RPMI8226 (cell line): Measurements from ENCODE around the gene RBM27.
"Not testable (repeated sequence)": the region's sequence is repeated elsewhere in the genome, so short reads cannot be mapped to it uniquely, and the experiment has no call there.

Source experiments
- DNase-seq: peaks from one replicate; pipeline ENCODE4 v3.0.0-alpha.2; 2015

The RBM27 gene

DNA sequence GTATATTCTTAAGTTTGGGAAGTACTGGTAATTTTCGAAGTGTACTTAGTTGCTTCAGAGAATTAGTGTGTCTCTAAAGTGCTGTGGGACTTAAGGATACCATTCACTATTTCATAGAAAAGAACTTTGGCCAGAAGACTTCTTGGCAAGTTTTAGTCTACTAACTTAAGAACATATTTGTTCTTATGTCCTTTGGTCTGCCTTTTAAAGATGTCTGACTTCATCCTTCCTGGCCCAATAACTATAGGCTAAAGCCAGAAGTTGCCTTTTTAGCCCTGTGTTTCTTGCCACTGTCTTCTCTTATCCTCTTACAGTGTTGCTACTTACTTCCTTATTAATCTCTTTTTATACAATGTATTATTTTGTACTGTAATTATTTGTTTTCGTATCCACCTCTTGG is 6.3 kb downstream of the RBM27 start:
- DNase-seq = no peak

DNA sequence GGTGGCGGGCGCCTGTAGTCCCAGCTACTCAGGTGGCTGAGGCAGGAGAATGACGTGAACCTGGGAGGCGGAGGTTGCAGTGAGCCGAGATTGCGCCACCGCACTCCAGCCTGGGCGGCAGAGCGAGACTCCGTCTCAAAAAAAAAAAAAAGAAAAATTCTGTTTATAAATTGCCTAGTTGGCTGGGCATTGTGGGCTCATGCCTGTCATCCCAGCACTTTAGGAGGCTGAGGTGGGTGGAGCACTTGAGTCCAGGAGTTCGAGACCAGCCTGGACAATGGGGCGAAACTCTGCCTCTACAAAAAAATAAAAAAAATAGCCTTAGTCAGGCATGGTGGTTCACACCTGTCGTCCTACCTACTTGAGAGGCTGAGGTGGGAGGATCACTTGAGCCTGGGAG is 7.4 kb downstream of the RBM27 start:
- DNase-seq = not testable (repeated sequence)

DNA sequence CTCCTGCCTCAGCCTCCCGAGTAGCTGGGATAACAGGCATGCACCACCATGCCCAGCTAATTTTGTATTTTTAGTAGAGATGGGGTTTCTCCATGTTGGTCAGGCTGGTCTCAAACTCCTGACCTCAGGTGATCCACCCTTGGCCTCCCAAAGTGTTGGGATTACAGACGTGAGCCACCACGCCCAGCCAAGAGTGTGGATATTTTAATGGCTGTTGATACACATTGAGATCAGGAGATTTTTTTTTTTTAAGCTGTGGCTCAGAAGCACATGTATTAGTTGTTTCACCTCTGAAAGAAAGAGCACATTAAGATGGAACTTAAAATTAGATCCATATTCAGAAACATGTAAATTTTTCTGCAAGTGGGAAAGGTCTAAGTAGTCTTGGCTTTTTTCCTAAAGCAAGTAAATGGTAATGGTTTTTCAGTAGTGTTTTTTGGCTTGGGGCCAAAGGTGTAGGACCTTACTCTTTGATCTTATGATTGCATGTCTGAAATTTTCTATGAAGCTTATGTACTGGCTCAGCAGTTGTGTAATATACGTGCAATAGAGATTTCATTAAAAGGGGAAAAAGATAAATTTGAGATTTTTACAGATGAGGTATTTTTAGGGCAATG is 9.9 kb downstream of the RBM27 start:
- DNase-seq = peak; percentile 20

DNA sequence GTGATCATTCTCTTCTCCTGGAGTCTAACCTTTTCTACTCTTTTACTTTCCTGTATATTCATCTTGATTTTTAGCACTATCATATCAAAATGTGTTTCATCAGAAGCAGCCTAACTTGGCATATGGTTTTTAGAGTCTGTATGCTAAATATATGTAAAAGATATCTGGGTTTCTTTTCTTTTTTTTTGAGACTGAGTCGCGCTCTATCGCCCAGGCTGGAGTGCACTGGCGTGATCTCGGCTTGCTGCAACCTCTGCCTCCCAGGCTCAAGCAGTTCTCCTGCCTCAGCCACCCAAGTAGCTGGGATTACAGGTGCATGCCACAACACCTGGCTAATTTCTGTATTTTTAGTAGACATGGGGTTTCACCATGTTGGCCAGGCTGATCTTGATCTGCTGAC is 11.5 kb downstream of the RBM27 start:
- not testable (repeated sequence) for DNase-seq

DNA sequence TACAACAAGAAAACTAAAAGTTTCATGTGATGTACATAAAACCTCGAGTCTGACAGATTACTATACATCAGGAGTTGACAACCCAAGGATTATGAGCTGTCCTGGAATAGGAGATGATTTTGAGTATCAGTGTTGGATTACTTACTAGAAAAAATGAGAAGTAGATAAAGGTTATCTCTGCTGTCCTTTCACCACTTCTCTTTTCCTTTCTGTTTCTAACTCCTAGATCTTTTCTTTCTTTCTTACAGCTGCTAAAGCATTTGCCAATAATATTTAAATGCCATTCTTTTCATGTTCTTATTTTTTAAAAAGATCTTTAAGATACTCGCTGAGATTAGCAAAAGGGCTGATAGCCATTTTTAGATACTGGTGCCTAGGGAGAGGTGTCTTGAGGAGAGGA is 14.8 kb downstream of the RBM27 start:
- DNase-seq = no peak

DNA sequence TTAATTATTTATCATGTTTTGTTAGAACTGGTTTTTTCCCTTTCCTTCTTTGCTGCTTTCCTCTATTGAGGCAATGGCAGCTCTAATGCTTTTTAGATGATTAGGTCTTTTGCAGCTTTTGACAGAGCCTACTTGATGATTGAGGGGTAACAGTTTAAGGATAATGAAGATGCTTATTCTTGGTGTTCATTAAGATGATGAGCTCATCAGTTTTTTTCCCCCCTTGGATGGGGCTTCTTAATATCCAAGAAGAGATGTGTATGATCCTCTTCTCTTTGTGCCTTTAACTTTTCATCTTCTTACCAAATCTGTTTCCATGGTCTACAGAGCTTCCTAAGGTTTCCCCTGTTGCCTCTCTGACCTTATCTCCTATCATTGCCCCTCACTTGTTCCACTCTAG is 15.8 kb downstream of the RBM27 start:
- DNase-seq = no peak

DNA sequence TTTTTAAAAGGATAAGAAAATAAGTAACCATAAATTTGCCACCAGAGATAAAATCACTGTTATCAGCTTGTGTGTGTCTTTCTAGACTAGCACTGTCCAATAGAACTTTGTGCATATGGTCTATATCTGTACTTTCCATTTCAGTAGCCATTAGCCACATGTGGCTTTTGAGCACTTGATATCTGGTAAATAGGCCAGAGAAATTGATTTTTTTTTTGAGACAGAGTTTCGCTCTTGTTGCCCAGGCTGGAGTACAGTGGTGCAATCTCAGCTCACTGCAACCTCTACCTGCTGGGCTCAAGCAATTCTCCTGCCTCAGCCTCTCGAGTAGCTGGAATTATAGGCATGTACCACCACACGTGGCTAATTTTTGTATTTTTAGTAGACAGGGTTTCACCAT is 17.8 kb downstream of the RBM27 start:
- no peak for DNase-seq

DNA sequence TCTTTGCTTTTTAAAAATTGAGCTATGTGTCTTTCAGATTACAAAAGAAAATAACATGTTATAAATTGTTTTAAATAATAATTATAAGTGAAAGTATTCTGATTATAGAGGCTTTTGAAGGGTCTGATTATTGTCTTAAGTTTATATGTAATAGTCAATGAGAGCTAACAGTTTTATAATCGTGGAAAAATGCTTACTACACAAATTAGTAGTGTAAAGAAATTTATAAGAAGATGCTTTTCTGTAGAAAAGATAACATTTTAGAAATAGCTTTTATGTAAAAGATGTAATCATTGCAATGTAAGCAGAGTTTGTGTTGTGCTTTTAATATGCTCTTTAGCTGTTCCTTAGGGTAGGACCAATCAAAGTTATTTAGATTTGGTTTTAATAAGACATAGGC is 18.6 kb downstream of the RBM27 start:
- no peak for DNase-seq

DNA sequence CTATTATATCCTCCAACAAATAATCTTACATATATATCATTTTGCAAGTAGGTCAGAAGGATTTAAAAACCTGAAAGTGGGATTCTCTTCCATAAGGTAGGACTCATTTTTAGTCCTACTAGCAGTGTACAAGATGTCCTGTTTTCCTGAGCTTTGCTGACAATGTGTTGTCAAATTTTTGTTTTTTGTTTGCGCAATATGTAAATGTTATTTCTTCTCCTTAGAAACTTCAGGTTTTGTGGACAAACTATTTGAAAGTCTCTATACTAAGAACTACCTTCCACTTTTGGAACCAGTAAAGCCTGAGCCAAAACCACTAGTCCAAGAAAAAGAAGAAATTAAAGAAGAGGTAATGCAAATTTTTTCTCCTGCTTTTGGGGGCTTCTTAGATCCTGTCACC is 19.8 kb downstream of the RBM27 start:
- DNase-seq = no peak

DNA sequence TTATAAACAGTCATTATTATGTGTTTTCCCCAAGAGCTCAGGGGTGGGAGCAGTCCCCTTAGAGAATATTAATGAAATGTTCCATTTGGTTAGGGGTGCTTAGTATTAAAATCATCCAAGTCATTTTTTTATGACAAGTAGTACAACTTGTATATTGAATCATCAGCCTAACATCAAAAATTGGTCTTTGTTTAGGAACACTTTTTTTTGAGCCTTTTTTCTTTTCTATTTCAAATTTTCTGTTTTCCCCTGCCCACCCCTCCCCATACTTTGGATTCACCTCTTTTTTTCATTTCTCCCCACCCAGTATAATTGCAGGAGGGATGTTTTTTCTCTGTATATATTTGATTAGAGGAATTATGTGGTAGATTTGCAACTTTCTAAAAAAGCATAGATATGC is 25.8 kb downstream of the RBM27 start:
- no peak for DNase-seq

DNA sequence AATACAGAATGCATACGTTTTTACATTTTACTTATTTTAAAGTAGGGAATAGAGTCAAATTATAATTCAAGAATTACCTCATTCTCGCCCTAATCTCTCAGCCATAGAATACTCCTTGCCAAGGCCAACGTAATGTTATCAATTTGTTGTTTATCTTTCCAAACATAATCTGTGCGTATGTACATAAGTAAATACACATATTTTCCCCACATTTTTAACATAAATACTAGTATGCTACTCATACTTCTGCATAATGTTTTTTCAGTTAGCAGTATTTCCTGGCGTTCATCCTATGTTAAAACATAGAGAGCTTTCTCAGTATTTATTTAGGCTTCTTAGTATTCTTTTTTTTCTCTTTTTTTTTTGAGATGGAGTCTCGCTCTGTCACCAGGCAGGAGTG is 28.8 kb downstream of the RBM27 start:
- no peak for DNase-seq

DNA sequence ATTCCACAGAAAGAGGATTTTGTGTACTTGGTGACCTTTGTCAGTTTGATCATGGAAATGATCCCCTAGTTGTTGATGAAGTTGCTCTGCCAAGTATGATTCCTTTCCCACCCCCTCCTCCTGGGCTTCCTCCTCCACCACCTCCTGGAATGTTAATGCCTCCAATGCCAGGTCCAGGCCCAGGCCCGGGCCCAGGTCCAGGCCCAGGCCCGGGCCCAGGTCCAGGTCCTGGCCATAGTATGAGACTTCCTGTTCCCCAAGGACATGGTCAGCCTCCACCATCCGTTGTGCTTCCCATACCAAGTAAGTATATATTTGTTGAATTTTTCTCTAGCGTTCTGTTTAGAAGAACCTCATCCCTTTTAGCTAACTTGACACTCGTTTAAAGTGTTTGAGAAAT is 30.0 kb downstream of the RBM27 start:
- no peak for DNase-seq

DNA sequence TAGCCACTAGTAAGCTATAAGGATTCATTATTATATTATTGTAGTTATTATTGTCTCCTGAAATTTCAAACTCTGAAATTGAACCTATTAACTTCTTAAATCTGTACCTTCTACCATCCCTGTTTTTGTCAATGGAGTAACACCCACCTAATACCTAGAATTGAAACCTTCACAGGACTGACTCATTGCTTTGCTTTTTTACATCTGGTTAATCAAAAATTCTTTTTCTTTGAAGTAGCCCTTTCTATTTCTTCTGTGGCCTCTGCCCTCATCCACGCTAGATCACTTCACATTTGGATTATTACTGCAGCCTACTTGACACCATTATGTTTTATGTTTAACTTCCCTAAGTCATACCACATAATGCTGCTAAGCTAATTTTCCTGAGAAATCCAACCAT is 35.6 kb downstream of the RBM27 start:
- DNase-seq = no peak

DNA sequence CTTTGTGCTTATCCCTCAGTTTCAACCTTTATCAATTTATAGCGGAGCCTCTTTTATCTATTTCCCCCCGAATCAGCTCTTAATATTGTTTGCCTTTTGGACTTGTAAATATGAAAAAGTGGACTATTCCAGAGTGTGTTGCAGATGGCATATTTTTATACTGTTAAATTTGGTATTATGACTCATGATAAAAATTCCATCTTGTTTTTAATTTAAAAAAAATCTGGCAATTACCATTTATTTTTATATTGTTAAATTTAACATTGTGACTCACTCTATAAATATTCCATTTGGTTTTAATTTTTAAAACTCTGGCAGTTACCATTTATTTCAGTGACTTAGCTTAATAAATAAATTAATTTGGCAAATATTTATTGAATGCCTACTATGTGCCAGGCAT is 37.5 kb downstream of the RBM27 start:
- DNase-seq = no peak

DNA sequence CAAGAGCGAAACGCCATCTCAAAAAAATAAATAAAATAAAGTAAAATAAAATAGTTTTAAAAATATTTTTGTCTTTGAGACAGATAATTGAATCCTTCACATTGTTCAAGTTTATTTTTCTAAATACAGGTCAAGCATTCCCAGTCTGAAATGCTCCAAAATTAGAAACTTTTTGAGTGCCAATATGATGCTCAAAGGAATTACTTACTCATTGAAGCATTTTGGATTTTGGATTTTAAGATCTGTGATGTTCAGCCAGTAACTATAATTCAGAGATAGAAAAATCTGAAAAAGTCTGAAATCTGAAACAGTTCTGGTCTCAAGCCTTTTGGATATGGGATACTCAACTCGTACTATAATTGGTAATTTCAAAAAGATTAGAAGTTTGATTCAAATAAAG is 39.8 kb downstream of the RBM27 start:
- DNase-seq = no peak

DNA sequence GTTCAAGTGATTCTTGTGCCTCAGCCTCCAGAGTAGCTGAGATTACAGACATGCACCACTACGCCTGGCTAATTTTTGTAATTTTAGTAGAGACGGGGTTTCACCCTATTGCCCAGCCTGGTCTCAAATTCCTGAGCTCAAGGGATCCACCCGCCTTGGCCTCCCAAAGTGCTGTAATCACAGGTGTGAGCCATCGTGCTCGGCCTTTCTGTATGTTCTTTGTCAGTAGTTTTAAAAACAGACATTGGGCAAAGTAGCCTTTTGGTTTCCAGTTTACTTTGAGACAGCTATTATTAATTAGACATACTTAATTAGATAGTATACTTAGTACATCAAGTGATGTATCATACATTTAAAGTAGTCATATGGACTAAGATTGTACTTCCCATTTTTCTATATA is 45.2 kb downstream of the RBM27 start:
- DNase-seq = no peak

DNA sequence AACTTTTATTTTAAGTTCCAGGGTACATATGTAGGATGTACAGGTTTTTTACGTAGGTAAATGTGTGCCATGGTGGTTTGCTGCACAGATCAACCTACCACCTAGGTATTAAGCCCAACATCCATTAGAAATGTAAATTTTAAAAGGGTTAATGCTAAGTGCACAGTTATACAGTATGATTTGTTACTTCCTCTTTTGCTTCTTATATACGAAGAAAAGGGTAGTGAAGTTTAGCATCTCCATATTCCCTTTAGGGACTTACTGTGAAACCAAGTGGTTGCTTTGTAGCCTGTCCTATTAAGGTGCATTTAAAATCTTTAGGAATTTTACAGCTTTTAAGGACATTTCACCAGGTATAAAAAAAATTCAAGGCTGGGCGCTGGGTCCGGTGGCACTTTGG is 46.4 kb downstream of the RBM27 start:
- DNase-seq = no peak
